GM18907 (cell line): Measurements from ENCODE around the gene TCERG1L.
A peak's percentile ranks its signal among the peaks of the same experiment; 100 is the strongest.

ENCODE experiments used
- ATAC-seq: cut with Tn5 transposase; IDR thresholded peaks from one replicate; pipeline ENCODE4 v1.9.1; 2021; ENCODE audit warnings: mild to moderate bottlenecking, moderate library complexity; ENCODE audit not compliant: unreplicated experiment

TCERG1L gene

DNA sequence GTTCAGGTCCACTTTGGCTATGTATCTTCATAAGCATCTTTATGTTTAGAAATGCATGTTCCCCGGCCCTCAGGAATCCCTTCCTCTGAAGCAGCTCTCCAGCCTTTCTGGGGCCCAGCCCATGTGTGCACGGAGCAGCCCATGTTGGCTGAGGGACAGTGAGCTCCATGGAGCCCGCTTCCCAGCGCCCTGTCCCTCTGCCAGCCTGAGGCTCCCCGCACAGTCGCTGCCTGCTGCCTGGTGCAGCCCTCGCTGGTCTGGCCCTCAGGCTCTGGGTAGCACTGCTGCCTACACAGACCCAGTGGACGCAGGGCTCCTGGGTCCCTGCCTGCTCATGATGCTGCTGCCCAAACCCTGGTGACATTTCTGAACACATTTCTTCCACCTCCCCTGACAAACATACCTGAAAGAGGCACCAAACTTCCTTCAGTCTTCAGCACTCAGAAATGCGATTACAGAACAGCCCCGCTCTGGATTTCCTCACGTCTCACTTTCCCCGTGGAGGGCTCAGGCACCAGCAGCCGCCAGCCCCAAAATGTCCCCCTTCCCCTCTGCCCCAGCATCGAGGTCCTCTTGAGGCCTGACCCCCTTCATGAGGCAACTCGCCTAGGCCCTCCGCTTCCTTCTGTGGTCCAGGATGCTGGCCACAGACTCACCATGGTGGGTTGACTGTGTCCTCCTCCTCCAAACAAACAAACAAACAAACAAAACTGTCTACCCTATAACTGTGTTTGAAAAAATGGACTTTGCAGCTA lies 5.0 kb upstream of the TCERG1L start:
- ATAC-seq, result no peak

DNA sequence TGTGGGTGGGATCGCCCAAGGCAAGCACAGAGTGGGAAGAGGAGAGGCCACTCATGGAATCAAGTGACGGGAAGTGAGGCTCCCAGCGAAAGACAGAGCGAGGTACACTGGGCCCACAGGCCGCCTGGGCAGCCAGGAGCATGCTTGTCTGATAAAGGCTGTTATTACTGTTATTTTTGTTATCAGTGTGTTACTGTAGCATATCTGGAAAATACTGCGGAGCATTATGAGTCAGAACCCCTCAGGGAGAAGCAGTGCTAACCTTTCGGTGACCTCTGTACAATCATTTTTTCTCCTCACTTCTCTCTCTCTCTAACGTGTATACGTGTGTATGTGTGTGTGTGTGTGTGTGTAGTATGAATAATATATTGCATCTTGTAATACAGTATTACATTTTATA lies 3.8 kb upstream of the TCERG1L start:
- ATAC-seq, result peak; percentile 48

DNA sequence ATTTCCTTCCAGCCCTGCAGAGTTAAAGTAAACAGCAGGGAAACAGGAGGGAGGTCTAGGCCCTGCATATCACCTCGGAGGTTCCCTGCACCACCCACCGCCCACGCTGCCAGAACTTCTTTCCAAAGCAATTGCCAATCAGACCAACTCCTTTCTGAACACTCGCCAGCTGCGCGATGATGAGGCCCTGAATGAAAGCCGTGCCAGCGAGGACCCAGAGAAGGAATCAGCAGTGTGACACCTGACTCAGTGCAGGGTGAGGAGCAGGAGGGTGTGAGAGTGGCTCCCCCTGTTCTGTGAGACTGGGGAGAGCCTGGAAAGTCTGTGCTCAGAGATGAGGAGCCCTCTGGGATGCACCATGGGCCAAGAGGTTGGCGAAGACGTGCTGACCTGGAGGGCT lies 3.3 kb upstream of the TCERG1L start:
- no peak for ATAC-seq

DNA sequence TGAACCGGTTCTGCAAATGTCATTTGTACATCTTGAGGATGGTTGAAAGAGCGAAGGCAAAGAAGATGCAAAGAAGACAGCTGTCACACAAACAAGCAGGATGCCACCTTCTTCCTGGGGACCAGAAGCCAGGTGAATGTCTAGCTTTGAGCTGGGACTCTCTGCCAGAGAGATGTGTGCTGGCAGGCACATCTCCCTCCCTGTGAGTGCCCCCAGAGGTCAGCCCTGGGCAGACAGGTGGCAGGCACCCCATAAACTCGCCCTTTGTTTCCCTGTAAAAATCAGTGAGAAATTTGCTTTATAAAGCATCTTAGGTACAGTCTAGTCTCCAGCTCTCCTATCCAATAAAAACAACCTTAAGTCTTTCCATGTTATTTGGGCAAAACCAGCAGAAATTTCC lies 2.6 kb upstream of the TCERG1L start:
- no peak for ATAC-seq

DNA sequence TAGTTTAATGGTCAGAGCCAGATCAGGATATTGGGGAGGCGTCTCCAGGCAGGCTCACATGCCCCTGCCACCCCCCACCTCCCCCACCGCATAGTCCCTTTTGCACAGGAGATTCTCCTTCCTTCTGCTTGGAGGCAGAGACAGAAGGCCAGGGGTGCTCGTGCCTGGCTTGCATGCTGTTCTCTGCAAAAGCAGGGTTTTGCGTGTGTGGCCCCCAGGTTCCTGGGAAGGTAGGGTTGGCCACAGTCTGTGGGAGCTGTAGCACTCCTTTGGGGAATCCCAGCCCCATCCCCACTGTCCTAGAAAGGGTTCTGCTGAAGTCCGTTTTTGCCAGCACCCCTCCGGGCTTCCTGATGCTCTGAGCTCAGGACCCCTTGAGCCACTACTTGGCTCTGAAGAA lies 1.9 kb upstream of the TCERG1L start:
- ATAC-seq, result no peak

DNA sequence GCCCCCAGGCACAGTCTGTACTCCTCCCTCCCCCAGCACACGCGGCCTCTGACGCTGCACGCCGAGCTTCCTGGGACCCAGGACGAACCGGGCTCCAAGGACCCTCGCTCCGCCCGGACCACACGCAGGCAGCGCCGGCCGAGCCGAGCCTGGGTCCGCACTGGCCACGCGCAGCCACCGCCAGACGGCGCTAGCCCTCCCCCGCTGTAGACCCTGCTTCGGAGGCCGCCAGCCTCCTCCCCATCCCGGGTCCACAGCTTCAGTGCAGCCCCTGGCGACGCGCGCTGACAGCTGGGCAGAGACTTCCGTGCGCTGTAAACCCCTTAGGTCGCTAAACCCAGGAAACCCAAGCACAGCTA lies 936 bp upstream of the TCERG1L start:
- ATAC-seq, result no peak

DNA sequence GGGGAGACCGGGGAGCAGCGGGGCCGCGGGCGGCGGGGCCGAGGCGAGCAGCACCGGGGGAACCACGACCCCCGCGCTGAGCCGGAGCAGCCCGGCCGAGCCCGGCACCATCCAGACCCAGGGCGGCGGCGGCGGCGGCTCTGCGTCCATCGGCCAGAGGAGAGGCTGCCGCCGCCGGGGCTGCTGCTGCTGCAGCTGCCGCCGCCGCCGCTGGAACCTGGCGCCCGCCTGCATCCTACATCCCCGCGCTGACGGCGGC lies 190 bp downstream of the TCERG1L start:
- no peak for ATAC-seq

DNA sequence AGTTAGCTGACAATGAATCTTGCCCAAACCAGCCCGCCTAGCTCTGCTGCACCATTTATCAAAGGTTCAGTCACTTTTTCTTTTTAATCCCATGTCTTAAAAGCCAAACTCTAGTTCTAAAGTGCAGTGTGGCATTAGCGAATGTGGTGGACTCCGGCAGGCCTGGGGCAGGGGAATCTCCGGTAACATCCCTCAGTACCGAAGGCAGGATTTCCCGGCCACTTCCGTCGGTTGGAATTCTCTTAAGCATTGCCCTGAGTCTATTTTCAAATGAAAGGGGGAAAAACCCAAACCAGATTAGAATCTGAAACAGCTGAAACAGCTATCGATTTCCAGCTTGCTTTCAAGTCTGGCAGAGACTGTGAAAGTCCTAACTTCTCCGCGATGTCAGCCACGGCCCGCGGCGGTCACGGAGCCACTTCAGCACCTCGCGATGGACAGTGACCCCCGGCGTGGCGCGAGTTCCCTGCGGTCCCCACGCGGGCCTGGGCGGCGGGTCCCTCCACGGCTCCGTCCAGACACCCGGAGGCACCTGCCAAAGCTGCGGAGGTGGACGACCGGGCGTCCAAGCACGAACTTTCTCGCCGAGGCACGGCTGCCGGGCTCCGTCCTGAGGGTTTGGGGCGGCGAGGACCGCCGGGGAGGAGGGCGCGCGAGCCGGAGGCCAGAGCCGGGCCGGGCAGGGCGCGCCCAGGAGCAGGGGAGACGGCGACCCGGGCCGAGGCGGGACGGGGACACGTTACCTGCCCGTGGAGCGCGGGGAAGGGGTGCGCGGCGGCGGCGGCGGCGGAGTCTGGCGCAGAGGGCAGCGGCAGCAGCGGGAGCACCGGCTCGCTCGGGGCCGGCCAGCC lies 745 bp downstream of the TCERG1L start:
- ATAC-seq, result no peak

DNA sequence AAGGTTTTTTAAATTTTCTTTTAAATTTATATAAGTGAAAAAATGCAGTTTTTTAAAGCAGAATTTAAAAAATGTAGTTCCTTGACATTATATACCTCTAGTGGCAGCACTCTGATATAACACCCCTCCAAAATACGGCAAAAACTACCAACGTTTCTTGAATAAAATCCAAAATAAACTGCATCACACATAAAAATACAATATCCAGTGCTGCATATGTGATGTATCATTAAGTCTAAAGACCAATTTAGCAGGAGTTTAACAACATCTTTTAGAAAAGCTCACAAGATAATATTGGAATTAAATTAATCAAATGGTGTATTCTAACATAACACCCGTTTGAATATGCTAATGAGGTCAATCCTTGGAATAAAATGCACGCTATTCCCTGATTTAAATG lies 1.4 kb downstream of the TCERG1L start:
- ATAC-seq, result no peak

DNA sequence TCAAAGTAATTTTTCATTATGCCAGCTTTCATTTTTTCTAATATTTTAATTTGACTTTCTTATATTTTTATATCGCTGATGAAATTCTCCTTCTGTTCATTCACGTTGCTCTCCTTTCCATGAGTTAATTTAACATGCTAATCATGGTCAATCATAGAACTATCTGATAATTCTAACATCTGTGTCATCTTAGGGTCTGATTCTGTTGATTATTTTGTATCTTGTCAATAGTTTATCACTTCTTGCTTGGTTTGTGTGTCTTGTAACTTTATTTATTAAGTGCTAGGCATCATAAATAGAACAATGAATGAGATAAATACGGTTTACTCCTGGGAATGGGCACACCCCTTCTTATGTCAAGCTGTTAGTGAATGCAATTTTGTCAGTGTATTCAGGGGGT lies 11.0 kb downstream of the TCERG1L start:
- no peak for ATAC-seq

DNA sequence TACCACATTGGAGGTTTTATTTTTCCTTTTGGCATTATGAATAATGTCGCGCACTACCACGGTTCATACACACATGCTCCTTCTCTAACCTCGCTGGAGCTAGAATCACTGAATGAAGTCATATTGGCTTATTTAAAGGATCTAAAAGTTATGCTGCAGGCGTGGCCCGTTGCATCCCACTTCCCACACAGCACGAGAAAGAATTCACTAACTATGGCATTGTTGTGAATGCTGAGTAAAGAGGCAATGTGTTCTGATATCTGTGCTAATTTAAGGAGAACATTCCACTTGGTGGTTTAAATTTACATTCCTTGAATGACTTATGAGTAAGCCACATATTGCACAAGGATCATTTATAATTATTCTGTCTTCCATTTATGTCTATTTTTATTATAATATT lies 20.7 kb downstream of the TCERG1L start:
- no peak for ATAC-seq

DNA sequence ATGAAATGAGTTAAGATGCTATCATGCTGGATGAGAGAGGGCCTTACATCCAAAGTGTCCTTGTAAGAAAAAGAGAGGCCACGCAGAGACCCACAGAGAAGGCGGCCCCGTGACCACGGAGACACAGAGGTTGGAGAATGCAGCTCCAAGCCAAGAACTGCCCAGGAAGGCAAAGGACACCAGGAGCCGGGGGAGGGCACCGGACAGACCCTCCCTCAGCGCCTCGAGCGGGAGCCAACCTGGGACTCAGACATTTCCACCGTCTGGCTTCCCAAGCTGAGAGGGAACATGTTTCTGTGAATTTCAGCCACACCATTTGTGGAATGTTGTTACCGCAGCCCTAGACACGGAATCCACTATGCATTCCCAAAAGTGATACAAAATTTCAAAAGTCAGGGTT lies 22.9 kb downstream of the TCERG1L start:
- no peak for ATAC-seq

DNA sequence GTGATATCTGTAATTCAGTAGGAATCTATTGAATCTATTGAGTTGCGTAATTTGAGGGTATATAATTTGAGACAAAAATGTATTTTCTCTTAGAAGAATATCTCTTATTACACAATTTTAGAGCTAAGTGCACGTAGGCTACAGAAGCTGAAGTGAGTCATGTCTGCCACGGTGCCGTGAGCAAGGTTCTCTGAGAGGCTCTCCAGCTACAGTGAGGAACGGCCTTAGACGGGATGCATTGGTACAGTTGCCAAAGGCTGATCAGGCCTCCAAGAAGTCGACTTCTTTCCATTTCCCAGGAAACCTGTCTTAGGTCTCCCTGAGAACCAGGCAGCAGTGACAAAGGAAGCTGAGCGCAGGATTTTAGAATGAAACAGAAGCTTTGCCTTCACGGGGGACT lies 28.6 kb downstream of the TCERG1L start:
- no peak for ATAC-seq

DNA sequence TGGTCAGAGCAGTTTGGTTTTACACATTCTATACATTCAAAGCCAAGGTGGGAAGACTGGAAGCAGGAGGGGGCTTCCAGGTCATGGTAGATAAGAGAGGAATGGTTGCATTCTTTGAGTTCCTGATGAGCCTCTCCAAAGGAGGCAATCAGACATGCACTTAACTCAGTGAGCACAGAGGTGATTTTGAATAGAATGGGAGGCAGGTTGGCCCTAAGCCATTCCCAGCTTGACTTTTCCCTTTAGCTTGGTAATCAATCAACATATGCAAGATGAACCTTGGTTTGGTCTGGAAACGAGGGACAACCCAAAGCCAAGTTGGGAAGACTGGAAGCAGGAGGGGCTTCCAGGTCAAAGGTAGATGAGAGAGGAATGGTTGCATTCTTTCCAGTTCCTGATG lies 31.4 kb downstream of the TCERG1L start:
- no peak for ATAC-seq

DNA sequence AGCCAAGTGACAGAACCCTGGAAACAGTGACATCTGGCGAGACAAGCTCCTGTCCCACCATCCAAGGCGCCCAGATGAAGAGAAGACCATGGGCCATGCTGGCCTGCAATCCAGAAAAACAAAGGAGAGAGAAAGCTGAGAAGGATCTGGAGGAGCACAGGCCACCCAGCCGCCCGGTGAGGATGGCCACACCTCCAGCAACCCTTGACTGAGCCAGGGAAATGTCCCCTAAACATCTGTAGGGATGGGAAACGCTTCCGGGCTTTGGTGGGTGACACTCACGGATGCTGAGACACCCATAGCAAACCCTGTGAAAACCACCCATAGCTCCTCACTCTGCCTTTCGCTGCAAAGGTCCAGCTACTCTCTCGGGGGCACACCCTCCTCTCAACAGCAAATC lies 32.0 kb downstream of the TCERG1L start:
- ATAC-seq, result no peak

DNA sequence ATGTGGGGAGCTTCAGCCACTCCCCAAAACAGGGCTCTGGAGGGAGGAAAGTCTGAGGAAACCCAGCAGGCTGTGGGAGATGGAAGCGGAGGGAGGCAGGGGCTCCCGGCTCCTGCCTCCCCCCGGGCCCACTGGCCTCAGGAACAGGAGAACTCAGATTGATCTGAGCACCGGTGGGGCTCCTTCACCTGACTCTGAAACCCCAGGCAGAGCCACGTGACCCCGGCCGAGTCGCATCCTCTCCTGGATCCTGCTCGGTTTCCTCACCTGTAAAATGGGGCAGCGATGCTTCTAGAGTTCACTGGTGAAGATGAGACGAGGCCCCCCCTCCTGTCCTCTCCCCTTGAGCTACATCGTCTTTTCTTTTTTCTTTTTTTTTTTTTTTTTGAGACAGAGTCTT lies 33.6 kb downstream of the TCERG1L start:
- ATAC-seq, result no peak

DNA sequence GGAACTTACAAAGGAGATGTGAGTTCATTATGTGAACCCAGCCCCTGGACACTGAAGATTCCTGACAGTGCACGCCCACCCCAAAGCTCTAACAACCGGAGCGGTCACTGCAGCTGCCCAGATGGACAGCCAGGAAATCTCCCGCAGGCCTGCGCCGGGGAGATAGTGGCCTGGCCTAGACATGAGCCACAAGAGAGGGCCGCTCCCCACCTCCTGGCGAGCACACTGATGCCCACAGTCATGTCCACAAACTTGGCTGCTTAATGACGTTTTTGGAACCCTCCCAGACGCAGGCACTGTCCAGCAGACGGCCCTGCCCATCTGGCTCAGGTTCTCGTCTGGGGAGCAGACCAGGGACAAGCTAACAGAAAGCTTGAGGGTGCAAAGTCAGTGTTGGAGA lies 34.2 kb downstream of the TCERG1L start:
- no peak for ATAC-seq

DNA sequence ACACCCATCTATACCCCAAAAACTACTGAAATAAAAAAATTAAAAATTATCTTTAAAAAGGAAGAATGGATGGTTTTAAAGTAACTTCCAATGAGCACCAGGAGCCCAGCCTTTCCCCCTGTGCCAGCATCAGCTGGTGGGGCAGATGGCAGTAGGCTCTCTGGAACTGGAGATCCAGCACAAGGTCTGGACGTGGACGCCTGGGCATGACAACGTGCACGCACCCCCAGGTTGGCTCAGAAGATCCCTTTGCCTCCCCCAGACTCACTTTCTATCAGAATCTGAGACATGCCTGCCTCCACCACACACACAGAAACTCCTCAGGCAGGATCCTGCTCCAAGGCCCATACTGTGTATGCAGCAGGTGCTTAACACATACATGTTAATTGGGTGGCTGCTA lies 35.8 kb downstream of the TCERG1L start:
- no peak for ATAC-seq

DNA sequence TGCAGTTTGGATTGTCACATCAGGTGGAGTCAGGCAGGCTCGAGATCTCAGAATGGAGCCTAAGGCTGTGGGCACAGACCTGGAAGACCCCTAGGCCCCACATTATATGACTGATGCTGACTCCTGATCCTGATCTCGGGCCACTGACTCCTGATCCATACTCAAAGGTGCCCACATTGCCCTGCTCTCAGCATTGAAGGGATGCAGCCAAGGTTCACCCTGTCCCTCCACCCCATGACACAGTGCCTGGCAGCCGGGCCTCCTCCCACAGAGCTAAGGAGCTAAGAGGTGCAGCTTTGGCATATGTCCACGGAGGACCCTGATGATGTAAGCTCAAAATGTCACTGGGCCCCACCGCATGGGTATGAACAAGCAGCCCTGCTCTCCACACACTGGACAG lies 36.6 kb downstream of the TCERG1L start:
- no peak for ATAC-seq

DNA sequence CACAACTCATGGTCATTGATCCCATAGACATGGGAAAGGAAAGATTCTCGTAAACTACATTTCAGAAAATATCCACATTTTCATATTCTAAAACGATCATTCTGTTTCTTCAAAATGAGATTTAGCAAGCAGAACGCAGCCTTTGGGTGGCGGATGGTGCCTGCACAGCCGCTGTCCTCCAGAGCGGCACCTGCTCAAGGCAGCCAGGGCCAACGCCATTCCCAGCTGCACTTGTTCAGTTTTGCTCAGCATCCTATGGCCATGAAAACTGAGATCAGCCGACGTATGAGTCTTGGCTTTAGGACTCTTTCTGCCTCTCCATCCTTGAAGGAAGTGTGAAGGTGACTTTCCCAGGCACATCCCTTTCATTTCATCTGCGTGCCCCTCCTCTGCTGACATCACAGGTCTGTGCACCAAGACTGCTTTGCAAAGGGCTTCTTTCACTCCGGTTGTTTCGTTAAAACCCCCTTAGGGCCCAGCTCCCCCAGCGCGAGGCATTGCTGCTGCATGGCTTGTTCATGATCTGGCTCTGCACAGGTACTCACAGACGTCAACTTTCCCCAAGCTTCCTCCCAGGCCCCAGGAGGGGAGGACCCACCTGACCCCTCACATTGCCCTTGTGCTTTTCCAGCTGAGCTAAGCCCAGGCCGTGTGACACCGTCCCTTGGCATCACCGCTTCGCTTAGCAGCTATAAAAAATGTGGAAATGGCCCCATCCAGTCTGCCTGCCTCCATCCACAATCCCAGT lies 37.2 kb downstream of the TCERG1L start:
- ATAC-seq, result no peak

DNA sequence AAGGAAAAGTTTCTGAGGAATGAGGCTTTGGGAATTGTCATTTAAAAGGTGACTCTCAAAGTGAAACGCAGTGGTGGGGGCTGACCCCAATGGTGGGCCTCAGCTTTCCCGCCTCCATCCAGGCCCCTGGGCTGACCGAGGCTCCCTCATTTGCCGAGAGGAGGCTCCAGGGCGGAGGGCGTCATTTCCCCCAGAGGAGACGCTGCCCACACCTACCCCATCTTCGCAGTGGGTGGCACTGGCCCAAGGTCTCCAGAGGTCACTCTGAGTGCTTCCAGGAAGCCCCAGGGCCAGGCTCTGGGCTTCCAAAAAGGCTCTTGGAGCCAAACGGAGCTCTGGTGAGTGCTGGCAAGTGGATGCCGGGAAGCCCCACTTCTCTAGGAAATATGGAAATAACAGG lies 38.0 kb downstream of the TCERG1L start:
- no peak for ATAC-seq

DNA sequence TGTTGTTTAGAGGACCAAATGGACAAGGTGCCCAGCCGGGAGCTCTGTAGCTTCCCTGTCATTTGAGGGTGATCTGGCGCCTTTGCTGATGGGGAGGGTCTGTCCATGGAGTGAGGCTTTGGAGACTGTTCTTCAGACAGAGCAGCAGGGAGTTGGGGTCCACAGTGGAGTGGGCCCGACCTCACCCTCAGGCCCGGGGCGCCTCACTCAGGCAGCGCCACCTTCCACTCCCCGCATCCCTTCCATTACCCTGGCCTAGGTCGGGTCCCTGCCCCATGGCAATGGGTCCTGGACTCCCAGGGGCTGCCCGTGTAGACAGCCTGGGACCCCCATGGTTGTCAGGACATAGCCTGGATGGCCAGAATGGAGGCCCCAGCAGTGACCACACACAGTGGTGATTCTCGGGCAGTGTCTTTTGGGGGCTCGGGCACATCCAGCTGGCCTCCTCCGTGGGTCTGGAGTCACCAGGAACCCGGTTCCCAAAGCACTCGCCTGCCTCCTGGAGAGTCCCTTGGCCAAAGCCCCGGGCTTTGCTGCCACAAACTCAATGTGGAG lies 38.5 kb downstream of the TCERG1L start:
- no peak for ATAC-seq
